NB4 (cell line): ENCODE data around the gene HOXC12.

Source experiments
- POLR2A ChIP-seq: IDR thresholded peaks from 2 replicates; pipeline ENCODE4 v1.6.1; 2011; ENCODE audit warnings: mild to moderate bottlenecking; ENCODE audit not compliant: insufficient read length; ENCODE audit errors: extremely low read depth
- TF ChIP-seq, protein P1 (sequence below): IDR thresholded peaks from one replicate; pipeline ENCODE4 v1.5.1; 2012; ENCODE audit warnings: low read depth, low read length

DNA sequence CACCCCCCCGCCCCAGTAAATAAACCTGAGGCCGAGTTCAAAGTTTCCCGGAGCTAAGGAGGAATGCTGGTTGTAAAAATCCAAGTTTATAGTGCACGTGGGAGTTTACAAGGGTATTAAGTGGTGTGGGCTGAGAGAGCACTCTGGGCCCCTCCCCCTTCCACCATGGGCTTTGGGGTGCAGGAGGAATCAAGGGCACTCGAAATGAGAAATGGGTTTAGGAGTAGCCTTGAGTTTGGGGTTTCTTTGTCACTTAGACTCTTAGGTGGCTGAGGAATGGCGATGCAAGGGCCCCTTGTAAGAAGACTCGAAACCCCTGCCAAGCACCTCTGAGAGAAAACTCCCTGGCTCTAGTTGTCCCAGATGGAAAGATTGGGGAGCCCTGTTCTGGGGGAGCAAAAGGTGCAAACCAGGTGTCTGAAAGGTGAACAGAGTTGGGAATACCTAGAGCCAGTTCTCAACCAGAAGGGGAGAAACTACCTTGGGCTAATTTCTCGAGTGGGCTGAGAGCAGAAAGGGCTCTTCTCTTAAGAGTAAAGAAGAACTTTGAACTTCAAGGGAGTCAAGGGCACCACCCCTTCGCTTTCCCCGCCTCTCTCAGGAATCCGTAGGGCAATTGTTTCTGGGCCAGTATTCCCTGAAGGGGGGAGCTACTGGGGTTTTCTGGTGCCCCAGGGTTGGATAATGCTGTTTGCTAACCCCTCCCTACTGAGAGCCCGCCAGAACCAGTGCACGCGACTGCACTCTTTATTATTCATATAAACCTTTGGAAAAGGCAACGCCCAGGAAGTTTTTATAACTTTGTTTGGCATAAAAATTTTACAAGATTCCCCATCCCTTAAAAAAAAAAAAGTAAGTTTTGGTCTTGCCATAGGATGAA, 24.0 kb downstream of the HOXC12 start:
- TF ChIP-seq, protein P1, sequence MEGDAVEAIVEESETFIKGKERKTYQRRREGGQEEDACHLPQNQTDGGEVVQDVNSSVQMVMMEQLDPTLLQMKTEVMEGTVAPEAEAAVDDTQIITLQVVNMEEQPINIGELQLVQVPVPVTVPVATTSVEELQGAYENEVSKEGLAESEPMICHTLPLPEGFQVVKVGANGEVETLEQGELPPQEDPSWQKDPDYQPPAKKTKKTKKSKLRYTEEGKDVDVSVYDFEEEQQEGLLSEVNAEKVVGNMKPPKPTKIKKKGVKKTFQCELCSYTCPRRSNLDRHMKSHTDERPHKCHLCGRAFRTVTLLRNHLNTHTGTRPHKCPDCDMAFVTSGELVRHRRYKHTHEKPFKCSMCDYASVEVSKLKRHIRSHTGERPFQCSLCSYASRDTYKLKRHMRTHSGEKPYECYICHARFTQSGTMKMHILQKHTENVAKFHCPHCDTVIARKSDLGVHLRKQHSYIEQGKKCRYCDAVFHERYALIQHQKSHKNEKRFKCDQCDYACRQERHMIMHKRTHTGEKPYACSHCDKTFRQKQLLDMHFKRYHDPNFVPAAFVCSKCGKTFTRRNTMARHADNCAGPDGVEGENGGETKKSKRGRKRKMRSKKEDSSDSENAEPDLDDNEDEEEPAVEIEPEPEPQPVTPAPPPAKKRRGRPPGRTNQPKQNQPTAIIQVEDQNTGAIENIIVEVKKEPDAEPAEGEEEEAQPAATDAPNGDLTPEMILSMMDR = no peak
- no peak for TF ChIP-seq POLR2A
